ENCODE measurements around the gene SYNE2. TPM values are rescaled to one million over a fixed set of nuclear protein-coding genes. Genes with fewer than 3 reads are reported as not detected.

Gene SYNE2
- total and polyA plus RNA-seq, 2 of the 8 experiments (the other 6 are each of a cell fraction or from before 2014, with no cell fraction given): 32.6 to 46.1 TPM

- no peak for TF ChIP-seq SP1 (IDR thresholded peaks at IDR 0.05; ENCODE audit: low read depth, low read length)
Observed at GRCh38 chr14:64190974-64191502, 338.2 kb downstream of the SYNE2 start (continued).

All from H1 (cell line).